Left lobe of liver (tissue), 2 donors: ENCODE measurements around the gene SARS2. TPM values are rescaled to one million over a fixed set of nuclear protein-coding genes. Genes with fewer than 3 reads are reported as not detected.
A peak's percentile ranks its signal among the peaks of the same experiment; 100 is the strongest.
"Not testable (repeated sequence)": the region's sequence is repeated elsewhere in the genome, so short reads cannot be mapped to it uniquely, and the experiment has no call there.

Experiments
- ATAC-seq: fragments of 200-7000 bp; cut with Tn5 transposase; one replicate; pipeline ENCODE4 v1.9.1; 2020; ENCODE audit warnings: mild to moderate bottlenecking, moderate library complexity
- DNase-seq: peaks from one replicate; pipeline ENCODE4 v3.0.0-alpha.2; 2020; ENCODE audit warnings: low spot score
- total RNA-seq: library from RNA; stranded (reverse); gene quantifications from one replicate; pipeline ENCODE4 v1.2.1, GENCODE V29; 2021
- donor health status: DM: no; HTN: no; CAD: no; lungs with moderate emphysema.
- donor health status: DM: no; HTN: yes; CAD: no.

Gene SARS2
- total RNA-seq, 1 donor from 2014 or later = 12.8 TPM

GRCh38 chr19:38894968-38895367, 35.6 kb downstream of the SARS2 start:
- DNase-seq (no peak), ATAC-seq (no peak)

GRCh38 chr19:38893341-38893771, 37.2 kb downstream of the SARS2 start:
- DNase-seq = no peak
- peak; percentile 37 for ATAC-seq

- ATAC-seq = no peak
- no peak for DNase-seq
These were observed 37.7 kb downstream of the SARS2 start for GRCh38 chr19:38892841-38893240.

- ATAC-seq (no peak), DNase-seq (no peak)
These were observed 38.8 kb downstream of the SARS2 start for GRCh38 chr19:38891771-38892170.

GRCh38 chr19:38890686-38891085, 39.9 kb downstream of the SARS2 start:
- ATAC-seq = no peak
- DNase-seq = no peak

- ATAC-seq (no peak), DNase-seq (no peak)
These were observed 40.8 kb downstream of the SARS2 start for GRCh38 chr19:38889803-38890202.

- ATAC-seq (no peak), DNase-seq (no peak)
These were observed 41.7 kb downstream of the SARS2 start for GRCh38 chr19:38888876-38889275.

- not testable (repeated sequence) for ATAC-seq
These were observed 45.9 kb downstream of the SARS2 start for GRCh38 chr19:38884691-38885090.

GRCh38 chr19:38883286-38883685, 47.3 kb downstream of the SARS2 start:
- DNase-seq (no peak), ATAC-seq (no peak)

More at GRCh38 chr19:38884691-38885090, 45.9 kb downstream of the SARS2 start:
- DNase-seq = not testable (repeated sequence)

- ATAC-seq (no peak), DNase-seq (no peak)
These were observed 49.5 kb downstream of the SARS2 start for GRCh38 chr19:38880882-38881609.

- ATAC-seq (no peak), DNase-seq (no peak)
These were observed 50.3 kb downstream of the SARS2 start for GRCh38 chr19:38880076-38880881.

GRCh38 chr19:38879400-38879751, 51.2 kb downstream of the SARS2 start:
- ATAC-seq = no peak
- no peak for DNase-seq

GRCh38 chr19:38878575-38879399, 51.8 kb downstream of the SARS2 start:
- ATAC-seq (no peak), DNase-seq (no peak)

GRCh38 chr19:38877781-38878574, 52.6 kb downstream of the SARS2 start, which contains the start of gene RINL:
TSS of gene RINL (minus strand) at chr19:38878275. CDS start at chr19:38876742, 1,533 bp downstream.
- peak; percentile 45 for ATAC-seq

GRCh38 chr19:38875656-38876395, 54.7 kb downstream of the SARS2 start:
- no peak for ATAC-seq
- DNase-seq = no peak

More at GRCh38 chr19:38877781-38878574, 52.6 kb downstream of the SARS2 start, which contains the start of gene RINL:
- DNase-seq = no peak

- not testable (repeated sequence) for ATAC-seq, DNase-seq
These were observed 57.2 kb downstream of the SARS2 start for GRCh38 chr19:38873400-38873799.

- DNase-seq (no peak), ATAC-seq (no peak)
These were observed 60.0 kb downstream of the SARS2 start for GRCh38 chr19:38870612-38871011.

GRCh38 chr19:38869836-38870607, 60.5 kb downstream of the SARS2 start:
- peak; percentile 94 for DNase-seq
- peak; percentile 98 for ATAC-seq
